NCI-H82 (cell line): Measurements from ENCODE around the gene BCAS3.
"Not testable (repeated sequence)": the region's sequence is repeated elsewhere in the genome, so short reads cannot be mapped to it uniquely, and the experiment has no call there.

Experiments used
- DNase-seq: peaks from one replicate; lab custom pipeline; 2025; lab: John Stamatoyannopoulos, UW

The BCAS3 gene

DNA sequence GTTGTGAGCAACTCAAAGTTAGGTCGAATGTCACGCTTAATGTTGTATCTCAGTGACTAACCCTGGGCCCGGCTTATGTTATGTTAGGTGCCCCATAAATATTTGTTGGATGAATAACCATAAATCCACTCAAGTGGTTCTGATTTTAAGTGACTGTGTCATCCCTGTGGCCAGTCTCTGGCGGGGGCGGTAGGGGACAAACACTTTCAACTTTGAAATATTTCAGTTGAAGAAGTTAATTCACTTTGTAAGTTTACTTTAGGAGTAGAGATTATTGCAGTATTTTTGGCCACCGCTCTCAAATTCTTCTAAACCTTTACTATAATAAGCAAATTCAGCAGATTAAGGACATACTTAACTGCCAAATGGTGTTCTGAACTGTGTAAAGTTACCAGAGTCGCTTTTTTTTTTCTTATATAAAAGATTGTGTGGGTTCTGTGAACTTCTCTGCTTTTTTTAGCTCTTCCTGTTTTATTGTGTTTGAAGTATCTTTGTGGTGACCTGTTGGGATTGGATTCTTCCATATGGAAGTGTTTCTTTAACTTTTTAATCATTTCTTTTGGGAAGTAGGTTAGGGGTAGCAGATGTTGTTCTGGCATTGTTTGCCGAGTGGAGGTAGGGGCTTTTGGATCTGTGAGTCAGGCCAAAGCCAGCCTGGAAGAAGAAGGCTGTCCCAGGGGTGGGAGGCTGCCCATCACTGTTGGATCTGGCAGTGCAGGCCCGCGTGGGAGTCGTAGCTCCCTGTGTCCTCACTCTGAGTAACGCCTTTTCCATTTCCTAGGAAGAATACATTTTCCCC, 660.5 kb downstream of the BCAS3 start:
- DNase-seq = peak; percentile 44

DNA sequence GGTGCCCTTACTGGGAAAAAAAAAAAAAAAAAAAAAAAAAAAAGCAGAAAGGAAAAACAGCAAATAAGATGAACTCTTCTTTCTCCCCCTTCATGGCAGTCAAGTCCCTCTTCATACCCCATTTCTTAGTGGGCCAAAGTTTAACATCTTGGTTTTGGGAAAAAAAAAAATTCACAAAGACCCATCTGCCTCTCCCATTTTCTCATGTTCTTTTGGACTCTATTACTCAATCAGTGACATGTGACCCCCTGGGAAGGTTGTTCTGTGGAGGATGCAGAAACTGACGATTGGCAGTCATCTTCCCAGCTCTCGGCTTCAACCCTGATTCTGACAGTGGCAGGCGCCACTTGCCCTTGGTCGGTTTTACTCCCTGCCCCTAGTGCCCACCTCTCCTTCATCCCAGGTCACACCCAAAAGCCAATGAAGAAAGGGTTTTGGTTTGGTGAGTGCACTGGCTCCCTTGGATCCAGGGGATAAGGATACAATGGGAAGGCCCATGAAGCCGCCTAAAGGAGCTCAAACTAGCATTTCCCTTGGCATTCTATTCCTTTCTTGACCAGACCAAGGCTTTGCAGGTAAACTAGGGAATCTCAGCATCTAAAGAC, 661.3 kb downstream of the BCAS3 start:
- no peak for DNase-seq

DNA sequence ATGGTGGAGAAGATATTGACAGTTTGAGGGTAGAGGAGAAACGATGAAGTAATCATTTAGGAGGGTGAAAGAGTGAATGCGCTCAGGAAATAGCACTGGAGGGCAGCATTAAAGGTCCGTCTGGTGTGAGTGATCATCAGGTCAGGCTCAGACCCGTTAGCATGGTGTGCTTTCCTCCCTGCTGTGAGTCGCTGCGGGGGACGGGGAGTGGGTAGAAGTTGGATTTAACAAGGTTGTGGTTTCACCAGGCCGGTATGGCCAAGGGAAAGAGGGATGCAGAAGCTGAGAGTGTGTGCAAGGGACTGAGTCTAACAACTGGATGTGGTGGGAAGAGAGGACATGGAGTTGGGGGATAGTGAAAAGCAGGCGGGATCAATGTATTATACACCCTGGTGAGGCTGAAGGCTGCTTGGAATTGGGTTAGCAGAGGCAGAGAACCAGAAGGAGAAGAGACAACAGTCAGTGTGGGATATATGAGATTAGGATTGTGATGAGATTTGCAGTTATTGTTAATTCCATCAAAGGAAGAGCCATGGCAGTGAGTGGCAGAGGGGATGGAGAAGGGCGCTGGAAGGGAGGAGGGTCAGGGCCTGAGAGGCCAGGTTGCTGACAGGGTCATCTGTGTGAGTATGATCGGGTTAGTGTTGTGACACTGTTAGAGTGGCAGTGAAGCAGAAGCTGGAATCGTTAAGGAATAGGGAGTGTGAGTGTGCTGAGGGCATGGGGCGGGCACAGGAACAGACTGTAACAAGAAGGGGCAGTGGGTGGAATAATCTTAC, 663.0 kb downstream of the BCAS3 start:
- peak; percentile 53 for DNase-seq

DNA sequence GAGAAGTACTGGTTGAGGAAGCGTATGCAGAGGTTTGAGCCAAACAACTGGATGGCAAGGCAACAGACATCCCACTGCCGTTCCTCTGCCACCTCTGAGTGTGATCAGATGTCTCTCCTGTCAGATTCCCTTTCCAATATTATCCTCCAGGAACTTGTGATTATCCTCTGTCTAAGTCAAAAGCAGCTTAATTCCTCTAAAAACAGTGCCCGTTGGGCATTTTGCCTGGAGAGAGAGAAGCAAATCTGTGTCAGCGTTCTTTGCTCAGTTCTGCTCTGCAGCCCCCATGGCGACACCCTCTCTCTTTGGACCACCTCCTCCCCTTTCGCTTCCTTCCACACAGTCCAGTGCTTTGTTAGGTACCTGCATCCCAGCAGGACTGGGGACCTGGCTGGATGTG, 665.9 kb downstream of the BCAS3 start:
- DNase-seq = no peak

DNA sequence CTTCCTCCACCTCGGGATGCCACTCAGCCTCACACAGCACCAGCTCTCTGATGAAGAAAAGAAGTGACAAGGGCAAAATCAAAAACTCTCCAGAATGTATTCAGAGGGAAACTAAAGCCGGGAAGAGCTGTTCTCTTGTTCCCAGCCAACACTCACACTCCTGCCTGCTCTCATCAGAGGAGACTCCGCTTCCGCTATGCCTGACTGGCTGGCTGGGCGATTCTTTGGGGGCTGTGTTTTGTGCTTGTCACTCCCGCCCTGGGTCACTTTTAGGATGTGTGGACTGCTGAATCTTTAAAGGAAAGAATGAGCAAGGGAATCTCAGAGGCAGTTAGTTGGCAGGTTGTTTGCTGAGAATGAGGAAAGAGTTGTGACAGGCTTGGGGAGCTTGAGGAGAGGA, 667.4 kb downstream of the BCAS3 start:
- DNase-seq = no peak

DNA sequence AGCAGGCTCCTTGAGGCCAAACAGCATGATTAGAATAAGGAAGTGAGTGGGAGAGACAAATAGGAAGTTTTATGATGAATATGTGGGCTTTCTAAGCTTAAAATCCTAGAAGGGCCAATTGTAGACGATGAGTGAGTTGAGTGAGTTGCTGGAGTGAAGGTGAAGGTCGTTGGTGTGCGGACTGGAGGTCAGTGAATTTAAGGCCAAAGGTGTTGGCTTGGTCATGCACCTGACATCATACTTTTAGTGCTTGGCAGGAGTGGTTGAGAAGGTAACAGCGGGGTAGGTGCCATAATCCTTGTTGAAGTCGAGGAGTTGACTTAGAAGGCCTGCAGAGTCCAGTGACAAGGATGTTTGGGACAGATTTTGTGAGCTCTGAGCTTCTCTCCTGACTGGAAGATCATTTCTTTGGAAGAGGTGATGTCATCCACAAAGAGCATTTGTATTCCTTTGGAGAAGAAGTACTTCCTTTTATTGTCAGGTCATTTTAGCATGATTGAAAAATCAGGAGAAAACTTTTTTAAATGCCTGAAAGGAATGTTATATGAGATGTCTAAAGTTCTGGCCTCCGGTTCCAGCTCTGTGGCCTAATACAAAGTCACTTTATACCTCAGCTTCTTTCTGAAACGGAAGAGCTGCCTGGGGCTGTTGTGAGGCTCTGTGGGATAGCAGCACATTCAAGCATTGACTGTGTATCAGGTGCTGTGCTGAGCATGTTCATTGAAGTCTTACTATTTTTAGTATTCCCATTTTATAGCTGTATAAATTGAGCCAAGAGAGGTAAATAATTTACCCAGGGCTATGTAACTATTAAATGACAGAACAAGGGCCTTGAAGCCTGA, 668.4 kb downstream of the BCAS3 start:
- DNase-seq = no peak

DNA sequence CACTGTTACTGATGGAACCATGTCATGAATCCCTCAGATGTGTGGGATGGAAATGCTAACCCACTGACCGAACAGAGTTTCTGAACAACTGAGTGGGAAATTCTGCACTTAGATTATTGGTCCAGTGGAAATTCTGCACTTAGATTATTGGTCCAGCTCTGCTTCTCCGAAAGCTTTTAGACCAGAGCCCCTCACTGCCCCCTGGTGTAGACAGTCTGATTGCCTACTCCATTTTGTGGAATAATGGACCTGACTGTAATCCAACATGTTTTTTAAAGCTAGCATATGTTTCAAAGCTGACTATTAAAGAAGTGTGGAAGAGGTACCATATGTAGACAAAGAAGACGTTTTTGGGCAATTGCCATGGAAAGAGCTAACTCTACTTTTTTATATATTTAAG, 671.7 kb downstream of the BCAS3 start:
- peak; percentile 30 for DNase-seq

DNA sequence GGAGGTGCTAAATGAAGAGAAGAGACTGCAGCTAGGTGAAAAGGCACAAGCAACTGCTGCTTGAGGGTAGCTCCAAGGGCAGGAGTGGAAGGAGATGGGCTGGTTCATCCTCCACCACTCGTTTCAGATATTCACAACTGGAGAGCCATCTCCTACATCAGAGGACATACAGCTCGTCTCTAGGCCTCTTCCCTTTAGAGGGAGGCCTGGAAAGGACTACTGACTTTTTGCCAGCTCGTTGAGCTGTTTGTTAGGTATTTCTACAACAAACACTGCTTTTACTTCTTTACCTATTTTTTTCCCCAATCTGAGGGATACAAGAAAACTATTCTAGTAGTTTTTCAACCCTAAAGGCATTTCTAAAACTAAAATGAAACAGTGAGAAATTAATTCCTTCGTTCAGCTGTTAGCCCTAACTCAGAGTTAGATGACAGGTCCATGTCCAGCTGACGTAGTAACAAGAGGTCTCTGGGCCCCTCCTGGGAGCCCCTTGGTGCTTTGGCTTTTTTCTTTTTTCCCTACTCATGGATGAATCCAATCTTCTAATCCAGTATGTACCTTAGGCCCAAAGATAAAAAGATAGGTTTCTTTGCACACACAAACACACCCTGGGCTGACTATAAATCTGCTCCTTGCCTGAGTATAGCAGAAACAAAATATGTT, 674.2 kb downstream of the BCAS3 start:
- no peak for DNase-seq

DNA sequence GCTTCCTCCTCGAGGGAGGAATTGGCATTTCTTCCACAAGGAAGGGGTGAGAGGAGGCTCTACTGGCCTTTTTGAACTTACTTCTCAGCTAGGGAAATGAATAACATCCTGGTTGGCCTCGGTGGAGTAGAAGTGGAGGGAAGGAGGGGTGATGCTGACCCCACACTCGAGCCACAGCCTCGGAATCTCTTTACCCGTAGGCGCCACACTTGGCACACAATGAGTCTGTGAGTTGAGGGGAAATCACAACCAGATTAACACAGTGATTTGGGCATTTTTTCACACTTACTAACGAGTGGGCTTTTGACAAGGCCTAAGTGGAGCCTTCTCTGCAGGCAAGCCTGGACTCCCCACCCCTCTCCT, 674.7 kb downstream of the BCAS3 start:
- no peak for DNase-seq

DNA sequence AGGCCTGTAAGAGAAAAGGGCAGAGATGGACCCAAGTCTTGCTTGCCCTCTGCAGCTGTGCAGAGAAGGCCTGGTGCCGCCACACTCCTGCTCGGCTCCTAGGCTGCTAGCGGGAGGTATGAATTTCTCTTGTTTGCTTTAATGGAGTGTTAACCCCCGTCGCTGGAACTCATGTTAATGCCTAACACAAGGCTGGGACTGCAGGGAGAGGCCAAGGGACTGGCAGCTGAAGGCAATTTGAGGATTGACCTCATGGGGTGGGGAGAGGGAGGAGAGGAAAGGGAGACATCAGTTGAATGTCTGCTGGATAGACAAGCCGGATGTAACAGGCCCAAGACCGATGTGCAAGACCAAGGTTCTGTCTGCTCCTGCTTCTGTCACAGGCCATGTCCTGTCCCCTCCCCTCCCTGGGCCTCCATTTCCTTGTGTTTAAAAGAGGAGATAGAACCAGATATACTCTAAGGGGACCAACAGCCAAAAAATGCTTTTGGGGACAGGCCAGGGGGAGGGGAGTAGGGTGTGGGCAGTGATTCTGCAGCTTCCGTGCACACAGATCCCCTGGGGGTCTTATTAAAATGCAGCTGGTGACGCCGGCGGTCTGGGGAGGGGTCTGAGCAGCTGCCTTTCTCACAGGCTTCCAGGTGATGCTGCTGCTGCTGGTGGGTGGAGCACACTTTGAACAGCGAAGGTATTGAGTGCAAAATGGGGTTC, 675.3 kb downstream of the BCAS3 start:
- DNase-seq = no peak

DNA sequence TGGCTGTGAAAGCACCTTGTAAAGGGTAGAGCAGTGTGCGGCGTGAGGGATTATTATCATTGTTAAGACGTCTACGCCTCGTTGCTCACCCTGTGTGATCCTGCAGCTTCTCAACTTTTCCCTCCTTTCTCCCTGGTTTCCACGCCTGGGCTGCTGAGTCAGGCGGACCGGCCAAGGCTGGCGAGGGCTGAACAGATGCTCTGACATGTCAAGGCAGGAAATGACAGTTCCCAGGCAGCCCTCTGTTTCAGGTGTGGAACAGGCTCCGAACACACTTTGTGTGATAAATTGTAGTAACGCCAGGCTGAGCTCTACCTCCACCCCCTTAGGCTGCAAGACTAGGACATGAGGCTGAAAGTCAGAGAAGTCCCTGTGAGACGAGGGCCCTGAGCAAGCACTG, 676.0 kb downstream of the BCAS3 start:
- no peak for DNase-seq

DNA sequence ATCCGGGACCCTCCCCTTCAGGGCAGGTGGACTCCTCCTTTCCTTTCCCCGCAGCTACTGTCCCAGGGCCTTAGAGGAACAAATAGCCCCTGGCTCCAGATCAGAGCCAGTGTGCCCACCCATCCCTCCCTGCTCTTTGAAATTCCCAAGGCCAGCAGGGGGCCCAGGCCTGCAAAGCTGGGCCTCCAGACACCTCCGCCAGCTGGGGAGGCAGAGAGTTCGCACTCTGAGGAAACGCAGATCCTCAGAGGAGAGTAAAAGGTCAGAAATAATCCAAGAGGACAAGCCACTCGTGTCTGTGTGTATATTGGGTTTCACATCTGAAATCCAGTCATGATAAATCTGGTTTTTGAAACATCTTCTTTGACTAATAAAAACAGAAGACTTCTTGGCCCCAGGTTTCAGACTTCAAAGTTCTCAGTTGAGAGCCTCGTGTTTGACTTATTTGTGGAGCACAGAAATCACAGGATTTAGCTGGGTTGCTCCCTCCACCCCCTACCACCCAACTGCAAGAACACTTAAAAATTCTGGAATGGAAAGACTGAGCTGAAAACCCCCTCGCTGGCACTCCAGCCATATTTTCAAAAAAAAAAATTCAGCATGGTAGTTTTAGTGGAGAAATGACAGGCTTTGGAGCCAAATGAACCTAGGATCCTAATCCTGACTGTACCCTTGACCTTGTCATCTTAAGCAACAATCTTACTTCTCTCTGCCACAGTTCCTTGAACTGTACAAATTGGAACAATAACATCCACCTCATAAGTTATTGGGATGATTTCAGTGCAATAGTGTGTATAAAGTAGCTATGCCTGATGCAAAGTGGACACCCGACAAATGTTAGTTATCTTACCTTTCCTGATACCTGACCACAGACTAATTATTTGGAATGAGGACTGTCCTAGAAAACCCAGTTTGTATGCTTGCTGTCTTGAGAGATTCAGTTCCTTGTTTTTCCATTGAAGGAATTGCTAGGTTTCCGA, 677.5 kb downstream of the BCAS3 start:
- DNase-seq = peak; percentile 36

DNA sequence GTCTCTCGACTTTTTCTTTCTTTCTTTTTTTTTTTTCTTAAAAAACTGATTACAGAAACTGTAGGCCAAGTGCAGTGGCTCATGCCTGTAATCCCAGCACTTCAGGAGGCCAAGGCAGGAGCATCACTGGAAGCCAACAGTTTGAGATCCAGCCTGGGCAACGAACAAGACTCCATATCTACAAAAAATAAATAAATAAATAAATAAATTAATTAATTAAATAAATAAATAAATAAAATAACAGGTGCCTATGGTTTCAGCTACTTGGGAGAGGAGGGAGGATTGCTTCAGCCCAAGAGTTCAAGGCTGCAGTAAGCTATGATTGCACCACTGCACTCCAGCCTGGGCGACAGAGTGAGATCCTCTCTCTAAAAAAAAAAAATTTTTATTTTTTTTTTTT, 679.4 kb downstream of the BCAS3 start:
- DNase-seq = not testable (repeated sequence)

DNA sequence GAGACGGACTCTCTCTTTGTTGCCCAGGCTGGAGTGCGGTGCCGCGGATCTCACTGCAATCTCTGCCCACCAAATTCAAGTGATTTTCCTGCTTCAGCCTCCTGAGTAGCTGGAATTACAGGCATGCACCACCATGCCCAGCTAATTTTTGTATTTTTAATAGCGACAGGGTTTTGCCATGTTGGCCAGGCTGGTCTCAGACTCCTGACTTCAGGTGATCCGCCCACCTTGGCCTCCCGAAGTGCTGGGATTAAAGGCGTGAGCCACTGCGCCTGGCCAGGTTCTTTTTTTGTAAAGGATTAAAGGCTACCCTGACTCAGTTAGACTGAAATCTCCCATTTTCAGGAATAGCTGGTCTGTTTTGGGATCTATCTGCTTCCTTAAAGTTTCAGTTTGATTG, 681.9 kb downstream of the BCAS3 start:
- not testable (repeated sequence) for DNase-seq

DNA sequence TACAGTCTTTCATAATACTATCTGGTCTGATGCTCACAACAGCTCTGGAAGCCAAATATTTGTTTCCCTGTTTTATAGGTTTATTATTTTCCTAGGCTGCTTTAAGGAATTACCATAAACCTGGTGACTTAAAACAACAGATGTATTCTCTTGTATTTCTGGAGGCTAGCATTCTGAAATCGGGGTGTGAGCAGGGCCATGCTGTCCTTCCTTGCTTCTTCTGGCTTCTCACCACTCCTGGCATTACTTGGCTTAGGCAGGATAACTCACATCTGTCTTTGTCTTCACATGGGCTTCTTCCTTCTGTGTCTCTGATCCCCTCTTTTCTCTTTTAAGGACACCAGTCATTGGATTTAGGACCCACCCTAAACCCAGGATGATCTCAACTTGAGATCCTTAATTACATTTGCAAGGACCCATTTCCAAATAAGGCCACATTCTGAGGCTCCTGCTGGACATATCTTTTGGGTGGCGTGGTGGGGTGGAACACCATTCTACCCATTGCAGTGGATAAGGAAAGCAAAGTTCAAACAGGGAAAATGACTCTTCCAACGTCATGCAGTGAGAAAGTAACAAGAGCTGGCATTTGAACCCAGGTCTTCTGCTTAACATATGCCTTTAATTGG, 682.8 kb downstream of the BCAS3 start:
- peak; percentile 50 for DNase-seq

DNA sequence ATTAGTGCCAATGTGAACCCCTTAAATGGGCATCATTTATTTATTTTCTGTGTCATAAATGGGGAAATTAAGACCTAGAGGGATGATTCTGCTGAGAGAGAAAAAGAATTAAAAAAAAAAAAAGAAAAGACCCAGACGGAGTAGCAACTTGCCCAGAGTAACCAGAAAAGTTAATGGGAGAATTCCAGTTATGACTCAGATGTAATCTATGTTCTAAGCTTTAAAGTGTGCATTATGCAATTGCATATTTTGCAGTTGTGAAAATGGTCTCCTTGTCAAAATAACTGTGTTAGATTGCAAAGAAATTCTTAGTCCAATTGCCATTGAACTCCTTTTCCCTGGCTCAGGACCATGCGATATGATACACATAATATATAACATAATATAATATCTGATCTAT, 683.4 kb downstream of the BCAS3 start:
- no peak for DNase-seq

DNA sequence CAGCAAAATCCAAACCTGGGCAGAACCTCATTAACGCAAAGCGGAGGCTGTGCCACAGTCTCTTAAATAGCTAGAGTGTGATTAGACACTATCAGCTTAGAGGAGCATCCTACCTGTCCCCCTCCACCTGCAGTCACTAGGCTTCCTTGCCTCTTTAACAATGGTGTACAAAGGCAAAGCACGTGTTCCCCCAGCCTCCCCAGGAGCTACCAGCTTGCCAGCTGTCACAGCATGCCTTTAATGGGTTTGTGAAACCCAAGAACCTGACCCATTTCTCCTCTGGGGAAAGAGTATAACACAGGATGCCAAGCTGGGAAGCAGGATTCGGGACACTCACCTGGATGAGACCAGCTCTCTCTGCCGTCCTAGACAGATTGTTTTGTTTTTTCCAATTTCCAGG, 684.7 kb downstream of the BCAS3 start:
- peak; percentile 33 for DNase-seq

DNA sequence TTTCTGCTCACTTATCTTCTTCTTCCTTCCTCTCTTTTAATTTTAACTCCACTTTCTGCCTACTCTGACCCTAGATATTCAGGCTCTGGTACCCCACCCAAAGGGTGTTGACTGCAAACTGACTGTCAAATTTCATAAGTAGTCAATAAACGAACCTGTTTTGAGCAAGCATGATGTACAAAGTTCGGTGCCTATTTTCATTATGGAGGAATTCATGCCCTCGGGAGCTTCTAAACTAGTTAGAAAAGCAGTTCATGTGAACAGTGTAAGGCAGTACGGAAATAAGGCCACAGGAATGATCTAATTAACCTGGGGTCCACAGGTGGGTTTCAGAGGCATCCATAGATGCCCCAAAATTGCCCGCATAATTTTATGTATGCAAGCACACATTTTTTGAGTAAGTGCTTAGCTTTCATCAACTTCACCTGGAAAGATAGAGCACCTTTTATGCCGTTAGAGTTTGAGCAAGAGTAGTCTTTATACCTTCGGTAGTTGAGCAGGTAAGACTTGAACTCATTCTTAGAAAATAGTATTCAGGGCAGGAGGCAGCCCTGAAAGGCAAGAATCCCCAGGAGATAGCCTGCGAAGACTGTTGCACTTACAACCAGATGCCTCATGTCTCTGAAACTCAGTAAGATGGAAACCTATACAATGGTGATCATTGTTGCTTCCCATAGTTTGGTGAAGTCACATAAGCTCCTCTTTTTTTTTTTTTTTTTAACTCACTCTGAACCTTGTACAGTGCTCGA, 685.4 kb downstream of the BCAS3 start:
- DNase-seq = no peak
